OCI-LY3 (cell line): ENCODE measurements around the gene PIK3CB.

Experiments
- H2AFZ ChIP-seq: fragments of 200-600, 300-600 bp; shearing (Covaris generic); 2 replicates; pipeline ENCODE4 v1.6.0; 2014; ENCODE audit warnings: antibody characterized with exemption, low read depth, low read length
- H3K27ac ChIP-seq: fragments of 200-600, 300-600 bp; sonication (generic); 2 replicates; pipeline ENCODE4 v1.5.1; 2014; ENCODE audit warnings: mild to moderate bottlenecking, low read length, moderate library complexity, mixed read lengths
- H3K27me3 ChIP-seq: fragments of 200-600, 300-600 bp; sonication (generic); 2 replicates; pipeline ENCODE4 v1.6.1; 2014; ENCODE audit warnings: low read depth, low read length, mixed read lengths
- H3K36me3 ChIP-seq: fragments of 200-600, 300-600 bp; sonication (generic); replicated peaks from 2 replicates; pipeline ENCODE3; 2014; ENCODE audit warnings: low read depth, low read length, mixed read lengths
- H3K4me1 ChIP-seq: fragments of 300-600, 200-600 bp; sonication (generic); 2 replicates; pipeline ENCODE4 v1.6.1; 2014; ENCODE audit warnings: low read length, mixed read lengths
- H3K4me2 ChIP-seq: fragments of 200-600, 300-600 bp; sonication (generic); 2 replicates; pipeline ENCODE4 v1.6.1; 2014; ENCODE audit warnings: low read length, mixed read lengths
- H3K4me3 ChIP-seq: fragments of 300-600, 200-600 bp; sonication (generic); 2 replicates; pipeline ENCODE4 v1.5.1; 2014; ENCODE audit warnings: antibody characterized with exemption, mild to moderate bottlenecking, low read length, moderate library complexity
- H3K79me2 ChIP-seq: fragments of 300-600, 200-600 bp; shearing (Covaris generic); 2 replicates; pipeline ENCODE4 v1.6.1; 2014; ENCODE audit warnings: mild to moderate bottlenecking, low read length, mixed read lengths
- H3K9ac ChIP-seq: fragments of 300-600, 200-600 bp; shearing (Covaris generic); 2 replicates; pipeline ENCODE4 v1.6.0; 2014; ENCODE audit warnings: mild to moderate bottlenecking, low read length, moderate library complexity
- H3K9me3 ChIP-seq: fragments of 200-600, 300-600 bp; shearing (Covaris generic); 2 replicates; pipeline ENCODE4 v1.6.1; 2014; ENCODE audit warnings: low read length, mixed read lengths; ENCODE audit not compliant: insufficient read depth
- H4K20me1 ChIP-seq: fragments of 200-600, 300-600 bp; sonication (generic); 2 replicates; pipeline ENCODE4 v1.6.1; 2016; ENCODE audit warnings: low read length, mixed read lengths; ENCODE audit not compliant: insufficient read depth
- CTCF ChIP-seq: fragments of 200-600, 300-600 bp; sonication (generic); IDR thresholded peaks from 2 replicates; pipeline ENCODE4 v1.5.1; 2014; ENCODE audit warnings: antibody characterized with exemption, low read length, low read depth
- EZH2phosphoT487 ChIP-seq: fragments of 200-600 bp; shearing (Covaris generic); IDR thresholded peaks from 2 replicates; pipeline ENCODE4 v1.6.1; 2018; ENCODE audit warnings: antibody characterized with exemption, mixed run types, low read depth

The PIK3CB gene

GRCh38 chr3:138638641-138639040, 196.1 kb downstream of the PIK3CB start:
- H3K9me3 ChIP-seq = no peaks in the 10 kb centered on the region
- peaks cover 3% of the 10 kb centered on the region for H3K36me3 ChIP-seq
- no peaks in the 10 kb centered on the region for H3K27me3 ChIP-seq
- no peaks in the 10 kb centered on the region for H3K79me2 ChIP-seq
- TF ChIP-seq EZH2phosphoT487 = no peak
- TF ChIP-seq CTCF = no peak
- H3K4me1 ChIP-seq = peaks cover 12% of the 10 kb centered on the region
- no peak overlapping the region for H3K9ac ChIP-seq
- H3K27ac ChIP-seq = no peak overlapping the region
- H2AFZ ChIP-seq = no peak overlapping the region
- no peaks in the 10 kb centered on the region for H4K20me1 ChIP-seq
- no peak overlapping the region for H3K4me3 ChIP-seq
- no peak overlapping the region for H3K4me2 ChIP-seq

GRCh38 chr3:138629526-138629925, 205.2 kb downstream of the PIK3CB start:
- no peak overlapping the region for H3K27ac ChIP-seq
- no peaks in the 10 kb centered on the region for H3K4me1 ChIP-seq
- no peaks in the 10 kb centered on the region for H3K27me3 ChIP-seq
- no peak overlapping the region for H2AFZ ChIP-seq
- no peak overlapping the region for H3K4me2 ChIP-seq
- H3K79me2 ChIP-seq = no peaks in the 10 kb centered on the region
- H3K4me3 ChIP-seq = no peak overlapping the region
- peaks cover 10% of the 10 kb centered on the region for H3K36me3 ChIP-seq
- no peak for TF ChIP-seq CTCF
- no peak for TF ChIP-seq EZH2phosphoT487
- no peaks in the 10 kb centered on the region for H3K9me3 ChIP-seq
- no peak overlapping the region for H3K9ac ChIP-seq
- H4K20me1 ChIP-seq = no peaks in the 10 kb centered on the region

GRCh38 chr3:138625707-138626365, 208.9 kb downstream of the PIK3CB start:
- Histone ChIP-seq H3K4me2 (no peak overlapping the region), H3K36me3 (peaks cover 7% of the 10 kb centered on the region)

GRCh38 chr3:138624518-138624917, 210.2 kb downstream of the PIK3CB start:
- no peak for TF ChIP-seq EZH2phosphoT487
- TF ChIP-seq CTCF = no peak
- Histone ChIP-seq H3K9ac (no peak overlapping the region), H3K4me2 (no peak overlapping the region), H3K9me3 (no peaks in the 10 kb centered on the region), H3K27me3 (no peaks in the 10 kb centered on the region), H4K20me1 (no peaks in the 10 kb centered on the region), H2AFZ (no peak overlapping the region), H3K27ac (no peak overlapping the region), H3K79me2 (no peaks in the 10 kb centered on the region; the same call in 1 of the 2 replicates), H3K4me3 (no peak overlapping the region), H3K4me1 (no peaks in the 10 kb centered on the region), H3K36me3 (peaks cover 4% of the 10 kb centered on the region)

More at GRCh38 chr3:138625707-138626365, 208.9 kb downstream of the PIK3CB start:
- H3K27me3 ChIP-seq = no peaks in the 10 kb centered on the region
- TF ChIP-seq CTCF (no peak), EZH2phosphoT487 (no peak)
- no peak overlapping the region for H3K27ac ChIP-seq
- no peak overlapping the region for H3K9ac ChIP-seq
- no peaks in the 10 kb centered on the region for H3K9me3 ChIP-seq
- no peak overlapping the region for H2AFZ ChIP-seq
- no peaks in the 10 kb centered on the region for H3K79me2 ChIP-seq
- H3K4me3 ChIP-seq = no peak overlapping the region
- H3K4me1 ChIP-seq = no peaks in the 10 kb centered on the region
- no peaks in the 10 kb centered on the region for H4K20me1 ChIP-seq
